ENCODE measurements around the gene MTHFSD. TPM values are rescaled to one million over a fixed set of nuclear protein-coding genes. Genes with fewer than 3 reads are reported as not detected.

Gene MTHFSD
- 11.5 and 19.3 TPM in 2 replicates for total RNA-seq

GRCh38 chr16:86554917-86555703 is at the start of gene MTHFSD:
Gene MTHFSD, minus strand, starts transcription at chr16:86555235. Its CDS starts 51 bp downstream, at chr16:86555184.

GRCh38 chr16:86578061-86578599 is 23.1 kb upstream of the MTHFSD start, which contains the start of gene FOXL1:
Gene FOXL1, plus strand, starts transcription at chr16:86578549. Its CDS starts 175 bp downstream, at chr16:86578724.

GRCh38 chr16:86566601-86566965 is 11.5 kb upstream of the MTHFSD start, which contains the start of gene FOXC2:
Gene FOXC2, plus strand, starts transcription at chr16:86566829. Its CDS starts 507 bp downstream, at chr16:86567336.

GRCh38 chr16:86510465-86511261 is 44.4 kb downstream of the MTHFSD start, which contains the start of gene FOXF1:
Gene FOXF1, plus strand, starts transcription at chr16:86510527. Its CDS starts 43 bp downstream, at chr16:86510570.

Other genes starting within 250 kb of the MTHFSD start
- gene FOXF1, start 44.7 kb downstream of the MTHFSD start, total RNA-seq = 0.61 and 0.81 TPM in 2 replicates
- 0.12 and 0.16 TPM in 2 replicates for gene FOXC2, start 11.6 kb upstream of the MTHFSD start, total RNA-seq
- gene FOXL1, start 23.3 kb upstream of the MTHFSD start, total RNA-seq = 2.9 TPM in 2 replicates